GM12801 (cell line): Measurements from ENCODE around the gene SLC35E1.

Experiments used
- CTCF ChIP-seq: IDR thresholded peaks from one replicate; pipeline ENCODE4 v1.5.1; 2011; ENCODE audit warnings: control low read depth; ENCODE audit not compliant: insufficient read length; ENCODE audit errors: extremely low read depth

Gene SLC35E1

DNA sequence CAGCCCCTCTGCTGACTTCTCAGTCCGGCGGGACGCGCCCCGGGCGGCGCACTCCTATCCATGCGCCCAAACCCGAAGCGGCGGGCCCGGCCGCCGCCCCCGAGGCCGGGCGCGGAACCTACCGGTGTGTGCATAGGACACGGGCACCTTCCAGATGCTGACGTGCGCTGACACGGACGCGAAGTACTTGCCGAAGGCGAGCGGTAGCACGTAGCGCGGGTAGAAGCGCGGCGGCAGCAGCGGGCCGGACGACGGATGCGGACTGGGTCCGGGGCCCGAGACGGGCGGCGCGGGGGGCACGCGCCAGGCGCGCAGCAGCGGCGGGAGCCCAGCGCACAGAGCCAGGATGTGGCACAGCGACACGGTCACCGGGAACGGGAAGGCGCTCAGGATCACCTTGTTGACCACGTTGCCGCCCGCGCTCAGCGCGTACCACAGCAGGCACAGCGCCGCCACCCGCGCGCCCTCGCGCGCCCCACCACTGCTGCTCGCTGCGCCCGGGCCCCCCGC is 338 bp downstream of the SLC35E1 start:
- TF ChIP-seq CTCF = no peak

- no peak for TF ChIP-seq CTCF
These were observed 932 bp downstream of the SLC35E1 start for GRCh38 chr19:16571283-16571682.

- no peak for TF ChIP-seq CTCF
These were observed 2.5 kb downstream of the SLC35E1 start for GRCh38 chr19:16569609-16570320.

DNA sequence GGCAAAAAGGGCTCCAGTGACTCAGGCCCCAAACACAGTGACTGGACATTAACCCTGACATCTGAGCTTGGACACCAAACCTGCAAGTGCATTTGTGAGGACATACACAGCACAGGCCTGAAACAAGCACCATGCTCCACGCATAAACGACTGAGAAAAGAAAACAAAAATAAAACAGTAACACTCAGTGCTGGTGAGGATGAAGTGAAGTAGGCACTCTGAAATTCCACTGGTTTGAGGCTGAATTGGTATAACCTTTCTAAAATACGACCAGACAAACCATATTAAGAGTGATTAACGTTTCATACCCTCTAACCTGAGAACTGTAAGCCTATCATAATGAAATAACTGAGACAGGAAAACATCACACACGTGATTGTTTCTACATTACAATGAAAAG is 5.5 kb downstream of the SLC35E1 start:
- no peak for TF ChIP-seq CTCF

GRCh38 chr19:16566161-16566560 is 6.1 kb downstream of the SLC35E1 start:
- no peak for TF ChIP-seq CTCF

- TF ChIP-seq CTCF = no peak
These were observed 7.4 kb downstream of the SLC35E1 start for GRCh38 chr19:16564842-16565241.

DNA sequence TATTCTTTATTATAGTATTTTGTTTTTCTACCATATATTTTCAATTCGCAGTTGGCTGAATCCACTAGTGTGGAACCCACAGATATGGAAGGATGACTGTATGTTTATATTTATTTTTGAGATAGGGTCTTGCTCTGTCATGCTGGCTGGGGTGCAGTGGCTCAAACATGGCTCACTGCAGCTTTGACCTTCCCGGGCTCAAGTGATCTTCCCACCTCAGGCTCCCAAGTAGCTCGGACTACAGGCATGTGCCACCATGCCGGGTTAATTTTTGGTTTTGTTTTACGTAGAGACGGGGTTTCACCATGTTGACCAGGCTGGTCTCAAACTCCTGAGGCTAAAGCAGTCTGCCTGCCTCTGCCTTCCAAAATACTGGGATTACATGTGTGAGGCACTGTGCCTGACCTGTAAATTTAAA is 9.6 kb downstream of the SLC35E1 start:
- TF ChIP-seq CTCF = no peak
